Activated naive CD4-positive, alpha-beta T cell treated with anti-CD3 and anti-CD28 coated beads, Interleukin-2, amount 10 ng/mL, durations not matched to agents 7 days and 5 days (primary cell): Measurements from ENCODE around the gene UFSP2.

Experiments
- CTCF ChIA-PET: fragments of 350-600 bp; sonication (Branson Sonifier 250); formaldehyde crosslinking; loops from one replicate; lab custom pipeline; 2021; ENCODE audit warnings: antibody characterized with exemption; lab: Charles Lee
- DNase-seq: peaks from one replicate; pipeline ENCODE4 v3.0.0-alpha.2; 2020
- H3K27ac Mint-ChIP-seq: one replicate; pipeline ENCODE4 v1.8.0; 2021; ENCODE audit warnings: mild to moderate bottlenecking, moderate library complexity, mixed read lengths
- H3K27me3 Mint-ChIP-seq: one replicate; pipeline ENCODE4 v1.8.0; 2021; ENCODE audit warnings: mild to moderate bottlenecking, mixed read lengths
- H3K36me3 Mint-ChIP-seq: one replicate; pipeline ENCODE4 v1.8.0; 2021; ENCODE audit warnings: mixed read lengths
- H3K4me1 Mint-ChIP-seq: one replicate; pipeline ENCODE4 v1.8.0; 2021; ENCODE audit warnings: mixed read lengths
- H3K4me3 Mint-ChIP-seq: one replicate; pipeline ENCODE4 v1.8.0; 2021; ENCODE audit warnings: mild to moderate bottlenecking, moderate library complexity, mixed read lengths
- H3K9me3 Mint-ChIP-seq: one replicate; pipeline ENCODE4 v1.8.0; 2021; ENCODE audit warnings: mixed read lengths

The UFSP2 gene

GRCh38 chr4:185361872-185362271 is 63.9 kb downstream of the UFSP2 start:
- no peak overlapping the region for H3K27ac Mint-ChIP-seq
- CTCF ChIA-PET = interaction anchor here (0.7 to 1.2 kb wide), 3 partner anchors 10 to 1369 kb away, joined by 3 to 6 read pairs (median 4); no protein-coding TSS in a partner anchor

GRCh38 chr4:185359767-185360446 is 65.9 kb downstream of the UFSP2 start:
- Mint-ChIP-seq H3K36me3 (peaks cover 8% of the 10 kb centered on the region), H3K4me1 (no peaks in the 10 kb centered on the region), H3K27ac (no peak overlapping the region), H3K27me3 (no peaks in the 10 kb centered on the region), H3K4me3 (no peak overlapping the region), H3K9me3 (no peaks in the 10 kb centered on the region)
- DNase-seq = no peak
- CTCF ChIA-PET = interaction anchor here (0.7 kb wide), 1 partner anchor 141 kb away, joined by 3 read pairs; no protein-coding TSS in a partner anchor

More at GRCh38 chr4:185361872-185362271, 63.9 kb downstream of the UFSP2 start:
- no peaks in the 10 kb centered on the region for H3K9me3 Mint-ChIP-seq
- DNase-seq = no peak
- H3K27me3 Mint-ChIP-seq = no peaks in the 10 kb centered on the region
- H3K36me3 Mint-ChIP-seq = peaks cover 8% of the 10 kb centered on the region
- no peaks in the 10 kb centered on the region for H3K4me1 Mint-ChIP-seq
- H3K4me3 Mint-ChIP-seq = no peak overlapping the region

- Mint-ChIP-seq H3K4me1 (no peaks in the 10 kb centered on the region), H3K4me3 (no peak overlapping the region), H3K27me3 (no peaks in the 10 kb centered on the region), H3K27ac (no peak overlapping the region), H3K36me3 (peaks cover 12% of the 10 kb centered on the region), H3K9me3 (no peaks in the 10 kb centered on the region)
- no peak for DNase-seq
- CTCF ChIA-PET = no interaction called here
Observed at GRCh38 chr4:185358959-185359358, 66.8 kb downstream of the UFSP2 start.

GRCh38 chr4:185358514-185358913 is 67.2 kb downstream of the UFSP2 start:
- Mint-ChIP-seq H3K36me3 (peaks cover 12% of the 10 kb centered on the region), H3K4me1 (no peaks in the 10 kb centered on the region), H3K9me3 (no peaks in the 10 kb centered on the region), H3K4me3 (no peak overlapping the region), H3K27ac (no peak overlapping the region), H3K27me3 (no peaks in the 10 kb centered on the region)
- DNase-seq = no peak
- CTCF ChIA-PET = no interaction called here

GRCh38 chr4:185357733-185358440 is 67.9 kb downstream of the UFSP2 start:
- no peak for DNase-seq
- no peaks in the 10 kb centered on the region for H3K4me1 Mint-ChIP-seq
- H3K9me3 Mint-ChIP-seq = no peaks in the 10 kb centered on the region
- H3K36me3 Mint-ChIP-seq = peaks cover 15% of the 10 kb centered on the region
- H3K4me3 Mint-ChIP-seq = no peak overlapping the region
- no peak overlapping the region for H3K27ac Mint-ChIP-seq
- no peaks in the 10 kb centered on the region for H3K27me3 Mint-ChIP-seq
- CTCF ChIA-PET = no interaction called here

GRCh38 chr4:185357211-185357610 is 68.6 kb downstream of the UFSP2 start:
- Mint-ChIP-seq H3K4me1 (peaks cover 2% of the 10 kb centered on the region), H3K36me3 (peaks cover 19% of the 10 kb centered on the region), H3K27me3 (no peaks in the 10 kb centered on the region), H3K4me3 (no peak overlapping the region), H3K27ac (no peak overlapping the region), H3K9me3 (no peaks in the 10 kb centered on the region)
- no peak for DNase-seq
- CTCF ChIA-PET = no interaction called here

GRCh38 chr4:185352741-185353140 is 73.0 kb downstream of the UFSP2 start:
- CTCF ChIA-PET = interaction anchor here (1.2 kb wide), 1 partner anchor 9 kb away, joined by 4 read pairs; no protein-coding TSS in a partner anchor
- Mint-ChIP-seq H3K36me3 (peaks cover 36% of the 10 kb centered on the region), H3K4me1 (peaks cover 8% of the 10 kb centered on the region), H3K27ac (no peak overlapping the region), H3K27me3 (no peaks in the 10 kb centered on the region), H3K4me3 (no peak overlapping the region), H3K9me3 (no peaks in the 10 kb centered on the region)
- no peak for DNase-seq

GRCh38 chr4:185352202-185352601 is 73.6 kb downstream of the UFSP2 start:
- H3K4me1 Mint-ChIP-seq = peaks cover 8% of the 10 kb centered on the region
- no peaks in the 10 kb centered on the region for H3K9me3 Mint-ChIP-seq
- no peak overlapping the region for H3K27ac Mint-ChIP-seq
- H3K27me3 Mint-ChIP-seq = no peaks in the 10 kb centered on the region
- CTCF ChIA-PET = interaction anchor here (1.2 kb wide), 1 partner anchor 9 kb away, joined by 4 read pairs; no protein-coding TSS in a partner anchor
- no peak for DNase-seq
- H3K36me3 Mint-ChIP-seq = peaks cover 36% of the 10 kb centered on the region
- no peak overlapping the region for H3K4me3 Mint-ChIP-seq

- no peaks in the 10 kb centered on the region for H3K27me3 Mint-ChIP-seq
- CTCF ChIA-PET = interaction anchor here (1.2 kb wide), 1 partner anchor 10 kb away, joined by 4 read pairs; no protein-coding TSS in a partner anchor
- H3K4me3 Mint-ChIP-seq = no peak overlapping the region
- H3K4me1 Mint-ChIP-seq = peaks cover 12% of the 10 kb centered on the region
- no peak for DNase-seq
- H3K9me3 Mint-ChIP-seq = no peaks in the 10 kb centered on the region
- H3K36me3 Mint-ChIP-seq = peaks cover 41% of the 10 kb centered on the region
- H3K27ac Mint-ChIP-seq = no peak overlapping the region
Observed at GRCh38 chr4:185351691-185352090, 74.1 kb downstream of the UFSP2 start.
